HFF-Myc (cell line): ENCODE results near the gene CEP63.
"Not testable (repeated sequence)": the region's sequence is repeated elsewhere in the genome, so short reads cannot be mapped to it uniquely, and the experiment has no call there.

ENCODE experiments used
- DNase-seq: peaks from one replicate; pipeline ENCODE4 v3.0.0-alpha.2; 2011; ENCODE audit warnings: low read depth; ENCODE audit errors: extremely low read depth
- H3K4me3 ChIP-seq: replicated peaks from 2 replicates; pipeline ENCODE4 v1.5.1; 2011; ENCODE audit warnings: low read depth, mild to moderate bottlenecking, control low read depth, low read length
- TF ChIP-seq, protein P1 (sequence below): IDR thresholded peaks from 2 replicates; pipeline ENCODE4 v1.5.1; 2012; ENCODE audit warnings: mild to moderate bottlenecking, low read depth, low read length, control low read depth; ENCODE audit errors: missing control alignments

Gene CEP63

DNA sequence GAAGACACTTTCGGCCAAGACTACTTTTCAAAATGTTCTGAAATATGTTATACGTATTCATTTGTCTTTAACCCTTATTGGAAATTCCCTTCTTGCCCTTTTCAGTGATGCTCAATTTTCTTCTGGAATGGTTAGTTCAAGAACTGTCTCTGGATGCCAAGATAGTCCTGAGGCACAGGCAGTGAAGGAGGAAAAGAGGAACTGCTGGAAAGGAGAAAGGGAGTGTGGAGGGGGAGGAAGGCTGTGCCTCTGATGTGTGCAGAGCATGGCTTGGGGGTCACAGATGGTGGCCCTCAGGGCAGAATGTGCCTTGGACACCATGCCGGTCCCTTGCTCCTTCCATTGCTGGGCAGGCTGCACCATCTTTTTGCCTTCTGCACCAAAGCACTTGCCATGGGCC lies 73.7 kb downstream of the CEP63 start:
- H3K4me3 ChIP-seq, result no peak overlapping the region
- TF ChIP-seq, protein P1, sequence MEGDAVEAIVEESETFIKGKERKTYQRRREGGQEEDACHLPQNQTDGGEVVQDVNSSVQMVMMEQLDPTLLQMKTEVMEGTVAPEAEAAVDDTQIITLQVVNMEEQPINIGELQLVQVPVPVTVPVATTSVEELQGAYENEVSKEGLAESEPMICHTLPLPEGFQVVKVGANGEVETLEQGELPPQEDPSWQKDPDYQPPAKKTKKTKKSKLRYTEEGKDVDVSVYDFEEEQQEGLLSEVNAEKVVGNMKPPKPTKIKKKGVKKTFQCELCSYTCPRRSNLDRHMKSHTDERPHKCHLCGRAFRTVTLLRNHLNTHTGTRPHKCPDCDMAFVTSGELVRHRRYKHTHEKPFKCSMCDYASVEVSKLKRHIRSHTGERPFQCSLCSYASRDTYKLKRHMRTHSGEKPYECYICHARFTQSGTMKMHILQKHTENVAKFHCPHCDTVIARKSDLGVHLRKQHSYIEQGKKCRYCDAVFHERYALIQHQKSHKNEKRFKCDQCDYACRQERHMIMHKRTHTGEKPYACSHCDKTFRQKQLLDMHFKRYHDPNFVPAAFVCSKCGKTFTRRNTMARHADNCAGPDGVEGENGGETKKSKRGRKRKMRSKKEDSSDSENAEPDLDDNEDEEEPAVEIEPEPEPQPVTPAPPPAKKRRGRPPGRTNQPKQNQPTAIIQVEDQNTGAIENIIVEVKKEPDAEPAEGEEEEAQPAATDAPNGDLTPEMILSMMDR, result no peak
- no peak for DNase-seq

DNA sequence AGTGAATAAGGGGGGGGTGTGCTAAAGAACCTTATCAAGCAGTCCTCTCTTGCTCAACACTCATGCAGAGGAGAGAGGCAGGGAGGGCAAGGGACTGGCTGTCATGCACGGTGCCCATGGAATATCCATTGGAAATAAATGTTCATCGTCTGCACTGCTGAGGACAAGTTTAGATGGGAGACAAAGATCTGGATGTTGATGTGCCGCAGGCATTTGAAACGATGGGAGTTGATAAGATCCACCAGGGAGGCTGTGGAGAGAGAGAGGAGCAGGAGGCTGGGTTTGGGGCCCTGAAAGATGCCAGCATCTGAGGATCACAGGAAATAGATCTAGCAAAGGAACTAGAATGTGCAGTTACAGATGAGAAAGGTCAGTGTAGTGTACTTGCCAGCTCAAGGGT lies 76.2 kb downstream of the CEP63 start:
- no peak overlapping the region for H3K4me3 ChIP-seq
- DNase-seq, result no peak
- TF ChIP-seq, protein P1, result no peak

DNA sequence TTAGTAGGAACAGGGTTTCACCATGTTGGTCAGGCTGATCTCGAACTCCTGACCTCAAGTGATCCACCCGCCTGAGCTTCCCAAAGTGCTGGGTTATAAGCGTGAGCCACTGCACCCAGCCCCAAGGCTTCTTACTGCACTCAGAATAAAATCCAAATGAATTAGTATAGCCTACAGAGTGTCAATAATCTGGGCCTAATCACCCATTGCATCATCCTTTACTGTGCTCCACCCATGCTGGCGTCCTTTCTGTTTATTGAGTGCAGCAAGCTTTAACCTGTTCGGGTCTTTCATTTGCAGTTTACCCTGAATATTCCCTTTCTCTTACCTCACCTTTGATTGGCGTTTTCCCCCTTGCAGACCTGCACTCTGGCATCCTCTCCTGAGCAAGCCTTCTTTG lies 77.7 kb downstream of the CEP63 start:
- no peak for DNase-seq
- TF ChIP-seq, protein P1, result no peak

DNA sequence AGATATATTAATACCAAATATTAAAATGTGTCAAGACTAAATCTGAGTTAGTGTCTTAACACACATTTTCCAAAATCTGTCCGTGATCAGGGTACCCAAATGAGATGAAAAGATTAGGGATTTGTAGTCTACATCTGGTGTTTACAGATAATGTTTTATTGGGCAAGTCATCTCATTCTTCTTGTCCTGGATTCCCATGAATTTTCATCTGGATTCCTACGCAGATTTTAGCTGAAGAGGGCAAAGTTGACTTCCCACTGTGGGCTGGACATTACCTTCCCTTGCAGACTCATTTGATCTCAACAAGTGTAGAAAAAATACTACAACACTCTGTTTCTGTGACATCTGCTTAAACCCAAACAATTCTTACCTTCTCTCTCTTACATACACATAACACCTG lies 79.1 kb downstream of the CEP63 start:
- no peak for DNase-seq
- H3K4me3 ChIP-seq, result no peak overlapping the region
- TF ChIP-seq, protein P1, result no peak

More for the DNA sequence above, 77.7 kb downstream of the CEP63 start:
- H3K4me3 ChIP-seq, result no peak overlapping the region

DNA sequence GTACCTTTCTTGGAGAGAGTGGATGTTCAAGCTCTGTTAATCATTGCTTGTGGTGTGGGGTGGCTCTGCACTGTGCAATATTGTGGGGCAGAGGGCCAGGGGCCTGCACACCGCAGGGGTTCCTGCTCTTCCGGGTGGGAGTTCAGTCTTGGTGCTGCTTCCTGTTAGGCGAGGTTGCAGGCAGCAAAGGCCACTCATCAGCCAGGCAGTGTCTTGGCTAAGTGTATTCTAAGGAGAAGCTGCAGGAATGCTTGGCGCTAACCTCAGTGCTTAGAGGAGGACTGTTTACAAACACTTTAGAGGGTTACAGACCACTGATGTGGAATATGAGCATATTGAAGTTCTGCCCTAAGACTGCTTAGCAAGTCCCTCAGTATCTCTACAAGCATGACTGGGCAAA lies 81.7 kb downstream of the CEP63 start:
- no peak for DNase-seq
- TF ChIP-seq, protein P1, result no peak

DNA sequence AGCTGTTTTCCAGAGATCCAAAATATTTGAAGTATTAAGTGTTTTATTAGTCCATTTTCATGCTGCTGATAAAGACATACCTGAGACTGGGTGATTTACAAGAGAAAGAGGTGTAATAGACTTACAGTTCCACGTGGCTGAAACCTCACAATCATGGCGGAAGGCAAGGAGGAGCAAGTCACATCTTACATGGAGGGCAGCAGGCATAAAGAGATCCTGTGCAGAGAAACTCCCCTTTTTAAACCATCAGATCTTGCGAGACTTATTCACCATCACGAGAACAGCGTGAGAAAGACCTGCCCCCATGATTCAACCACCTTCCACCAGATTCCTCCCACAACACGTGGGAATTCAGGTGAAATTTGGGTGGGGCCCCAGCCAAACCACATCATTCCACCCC lies 82.9 kb downstream of the CEP63 start:
- TF ChIP-seq, protein P1, result no peak
- no peak overlapping the region for H3K4me3 ChIP-seq
- no peak for DNase-seq

More for the DNA sequence above, 81.7 kb downstream of the CEP63 start:
- no peak overlapping the region for H3K4me3 ChIP-seq

DNA sequence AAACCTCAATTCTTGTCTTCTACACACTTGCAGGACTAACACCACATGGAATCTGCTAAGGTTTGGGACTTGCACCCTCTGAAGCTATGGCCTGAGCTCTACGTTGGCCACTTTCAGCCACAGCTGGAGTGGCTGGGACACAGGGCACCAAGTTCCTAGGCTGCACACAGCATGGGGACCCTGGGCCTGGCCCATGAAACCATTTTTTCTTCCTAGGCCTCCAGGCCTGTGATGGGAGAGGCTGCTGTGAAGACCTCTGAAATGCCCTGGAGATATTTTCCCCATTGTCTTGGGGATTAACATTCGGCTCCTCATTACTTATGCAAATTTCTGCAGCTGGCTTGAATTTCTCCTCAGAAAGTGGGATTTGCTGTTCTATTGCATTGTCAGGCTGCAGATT lies 84.0 kb downstream of the CEP63 start:
- DNase-seq, H3K4me3 ChIP-seq: not testable (repeated sequence)
